NAMALWA (cell line): Measurements from ENCODE around the gene MAPK8IP3.

Experiments used
- DNase-seq: peaks from one replicate; pipeline ENCODE4 v3.0.0-alpha.2; 2015; ENCODE audit warnings: low spot score

Gene MAPK8IP3

GRCh38 chr16:1740781-1741490 is 34.9 kb downstream of the MAPK8IP3 start:
- no peak for DNase-seq

GRCh38 chr16:1741553-1742165 is 35.7 kb downstream of the MAPK8IP3 start:
- no peak for DNase-seq

- no peak for DNase-seq
These were observed 37.7 kb downstream of the MAPK8IP3 start for GRCh38 chr16:1743376-1744337.

GRCh38 chr16:1744338-1744840 is 38.4 kb downstream of the MAPK8IP3 start:
- DNase-seq, result no peak

DNA sequence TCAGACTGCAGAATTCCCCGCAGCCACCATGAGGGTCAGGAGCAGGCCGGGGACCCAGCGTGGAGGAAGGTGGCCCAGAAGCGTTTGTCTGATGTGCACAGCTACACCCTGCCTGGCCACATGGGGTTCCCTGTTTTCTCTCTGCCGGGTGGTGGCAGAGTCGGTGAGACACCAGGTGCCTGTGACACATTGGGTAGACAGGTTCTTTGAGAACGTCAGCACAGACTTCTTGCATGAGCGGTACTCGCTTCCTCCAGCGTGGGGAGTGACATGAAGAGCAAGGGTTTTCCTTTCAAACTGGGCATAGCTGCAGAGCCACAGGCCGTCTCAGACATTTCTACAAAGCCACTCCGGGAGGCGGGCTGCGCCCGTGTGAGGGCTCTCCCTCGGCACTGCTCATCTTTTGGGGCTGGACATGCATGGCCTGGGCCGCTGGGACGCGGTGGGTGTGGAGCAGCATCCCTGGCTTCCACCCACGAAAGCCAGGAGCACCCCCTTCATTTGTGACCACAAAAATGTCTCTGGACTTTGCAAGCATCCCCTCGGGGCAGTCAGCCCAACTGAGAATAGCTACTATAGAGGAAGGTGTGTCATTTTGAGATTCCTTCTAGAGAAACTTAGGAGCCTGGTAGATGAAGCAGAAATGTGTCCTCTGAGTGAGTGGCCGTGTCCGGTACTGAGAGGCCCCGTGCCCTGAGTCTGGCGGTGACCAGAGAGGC is 39.3 kb downstream of the MAPK8IP3 start:
- DNase-seq, result no peak

DNA sequence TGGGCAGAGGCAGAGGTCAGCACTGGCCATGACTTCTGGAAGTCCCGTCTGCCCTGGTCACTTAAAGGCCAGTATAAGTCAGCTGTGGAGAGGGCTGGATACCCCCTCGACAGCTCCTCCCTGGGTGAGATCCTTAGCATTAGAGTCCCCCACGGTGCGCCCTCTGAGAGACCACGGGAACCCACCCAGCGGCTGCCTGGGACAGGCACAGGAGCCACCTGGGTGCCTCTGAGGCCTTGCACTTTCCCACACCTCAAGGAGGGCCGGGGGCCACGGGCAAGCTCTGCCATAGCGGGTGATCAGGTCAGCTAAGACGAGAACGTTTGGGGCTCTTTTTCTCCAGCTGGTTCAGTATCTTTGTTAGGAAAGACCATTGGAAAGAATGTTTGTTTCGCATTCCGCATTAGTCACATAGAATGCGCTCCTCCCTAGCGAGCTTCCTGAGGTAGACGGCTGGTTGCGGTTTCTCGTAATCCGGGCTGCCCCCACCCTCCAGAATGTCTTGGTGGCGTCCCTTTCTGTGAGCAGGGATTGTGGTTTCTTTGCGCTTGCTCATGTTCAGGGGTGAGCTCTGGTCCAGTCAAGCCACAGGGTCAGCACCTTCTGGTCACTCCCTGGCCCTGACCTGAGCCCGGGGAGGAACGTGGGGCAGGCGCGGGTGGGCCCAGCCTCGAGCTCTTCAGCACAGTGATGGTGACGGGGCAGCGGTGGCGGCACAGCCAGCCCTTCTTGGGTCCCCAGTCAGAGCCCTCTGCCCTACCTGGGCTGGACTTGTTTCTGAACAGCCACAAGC is 40.1 kb downstream of the MAPK8IP3 start:
- no peak for DNase-seq

DNA sequence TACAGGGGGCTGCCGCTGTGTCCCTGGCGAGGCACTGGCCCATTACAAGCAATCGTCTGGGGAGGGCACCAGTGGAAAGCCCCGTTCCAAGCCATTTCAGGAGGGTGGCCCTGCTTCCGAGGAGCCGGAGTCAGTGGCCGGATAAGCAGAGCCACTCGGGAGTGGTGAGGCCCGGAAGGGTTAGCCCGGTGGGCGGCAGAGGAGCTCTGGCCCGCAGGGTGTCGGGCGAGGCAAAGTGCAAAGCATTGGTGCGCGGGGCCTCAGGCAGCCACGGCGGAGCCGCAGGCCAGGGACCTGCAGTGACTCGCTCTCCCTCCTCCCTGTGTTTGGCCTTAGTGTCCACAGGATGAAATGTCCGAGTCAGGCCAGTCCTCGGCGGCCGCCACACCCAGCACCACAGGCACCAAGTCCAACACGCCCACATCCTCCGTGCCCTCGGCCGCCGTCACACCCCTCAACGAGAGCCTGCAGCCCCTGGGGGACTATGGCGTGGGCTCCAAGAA is 40.7 kb downstream of the MAPK8IP3 start:
- no peak for DNase-seq

DNA sequence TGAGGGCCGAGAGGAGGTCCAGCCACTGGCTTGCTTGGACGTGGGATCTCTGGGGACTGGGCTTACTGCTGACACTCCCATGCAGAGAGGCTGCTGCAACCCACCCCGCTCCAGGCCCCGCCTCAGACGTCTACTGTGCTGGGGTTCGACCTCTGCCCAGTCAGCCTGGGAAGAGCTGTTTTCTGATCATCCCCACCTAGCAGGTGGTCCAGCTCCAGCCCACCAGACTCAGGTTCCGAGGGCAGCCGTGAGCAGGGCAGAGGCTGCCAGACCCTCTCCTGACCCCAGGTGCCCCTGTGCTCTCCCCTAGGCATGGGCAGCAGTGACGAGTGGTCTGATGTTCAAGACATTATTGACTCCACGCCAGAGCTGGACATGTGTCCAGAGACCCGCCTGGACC is 41.9 kb downstream of the MAPK8IP3 start:
- no peak for DNase-seq

DNA sequence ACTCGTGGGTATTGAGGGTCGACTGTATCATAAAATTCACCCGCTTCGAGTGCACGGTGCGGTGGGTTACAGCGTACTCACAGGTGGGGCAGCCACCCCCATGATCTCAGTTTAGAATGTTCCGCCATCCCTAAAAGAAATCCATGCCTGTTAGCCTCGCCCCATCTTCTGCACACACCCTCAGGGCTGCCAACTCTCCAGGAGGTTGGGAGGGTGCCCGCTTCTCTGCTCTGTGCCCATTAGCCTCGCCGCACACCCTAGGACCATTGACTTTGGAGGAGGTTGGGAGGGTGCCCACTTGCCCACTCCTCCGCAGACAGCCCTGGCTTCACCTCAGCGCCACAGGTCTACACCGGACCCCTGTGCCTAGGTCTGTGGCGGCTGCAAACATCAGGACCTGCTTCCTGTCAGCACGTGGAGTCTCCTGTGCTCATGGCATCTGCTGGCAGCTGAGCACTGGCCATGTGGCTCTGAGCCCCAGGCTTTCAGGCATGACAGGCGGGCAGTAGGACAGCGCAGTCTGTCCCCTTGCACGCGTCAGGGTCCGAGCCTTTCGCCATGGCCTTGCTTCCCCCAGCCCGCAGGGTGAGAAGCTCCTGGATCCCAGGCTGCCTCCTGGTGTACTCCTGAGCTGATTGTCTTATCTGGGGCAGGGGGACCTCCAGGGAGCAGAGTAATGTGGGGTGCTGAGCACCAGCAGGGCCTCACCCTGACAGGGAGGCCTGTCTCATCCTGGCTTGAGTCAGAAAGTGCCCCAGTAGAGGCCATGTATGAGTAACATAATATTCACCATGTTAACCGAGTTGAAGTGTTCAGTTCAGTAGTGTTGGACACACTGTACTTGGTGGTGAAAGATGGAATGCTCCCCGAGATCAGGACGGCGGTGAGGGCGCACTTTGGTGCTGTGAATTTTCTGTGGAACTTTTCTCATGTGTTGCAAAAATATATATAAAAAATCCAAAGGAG is 43.4 kb downstream of the MAPK8IP3 start:
- DNase-seq, result no peak

- DNase-seq, result no peak
These were observed 46.0 kb downstream of the MAPK8IP3 start for GRCh38 chr16:1751946-1752345.

GRCh38 chr16:1752853-1753252 is 46.9 kb downstream of the MAPK8IP3 start:
- DNase-seq, result no peak

DNA sequence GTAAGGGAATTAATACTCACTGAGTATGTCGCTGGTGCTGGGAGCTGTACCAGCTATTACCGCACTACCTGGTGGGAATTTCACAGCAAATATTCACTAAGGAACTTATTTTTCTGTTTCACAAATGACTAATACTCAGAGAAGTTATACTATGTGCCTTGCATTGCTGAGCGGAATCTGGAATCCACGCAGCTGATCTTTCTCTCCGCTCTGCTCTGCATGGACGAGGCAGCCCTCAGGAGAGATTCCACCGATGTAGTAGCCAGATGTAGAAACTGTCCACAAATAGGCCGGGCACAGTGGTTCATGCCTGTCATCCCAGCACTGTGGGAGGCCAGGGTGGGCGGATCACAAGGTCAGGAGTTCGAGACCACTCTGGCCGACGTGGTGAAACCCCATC is 48.2 kb downstream of the MAPK8IP3 start:
- no peak for DNase-seq

DNA sequence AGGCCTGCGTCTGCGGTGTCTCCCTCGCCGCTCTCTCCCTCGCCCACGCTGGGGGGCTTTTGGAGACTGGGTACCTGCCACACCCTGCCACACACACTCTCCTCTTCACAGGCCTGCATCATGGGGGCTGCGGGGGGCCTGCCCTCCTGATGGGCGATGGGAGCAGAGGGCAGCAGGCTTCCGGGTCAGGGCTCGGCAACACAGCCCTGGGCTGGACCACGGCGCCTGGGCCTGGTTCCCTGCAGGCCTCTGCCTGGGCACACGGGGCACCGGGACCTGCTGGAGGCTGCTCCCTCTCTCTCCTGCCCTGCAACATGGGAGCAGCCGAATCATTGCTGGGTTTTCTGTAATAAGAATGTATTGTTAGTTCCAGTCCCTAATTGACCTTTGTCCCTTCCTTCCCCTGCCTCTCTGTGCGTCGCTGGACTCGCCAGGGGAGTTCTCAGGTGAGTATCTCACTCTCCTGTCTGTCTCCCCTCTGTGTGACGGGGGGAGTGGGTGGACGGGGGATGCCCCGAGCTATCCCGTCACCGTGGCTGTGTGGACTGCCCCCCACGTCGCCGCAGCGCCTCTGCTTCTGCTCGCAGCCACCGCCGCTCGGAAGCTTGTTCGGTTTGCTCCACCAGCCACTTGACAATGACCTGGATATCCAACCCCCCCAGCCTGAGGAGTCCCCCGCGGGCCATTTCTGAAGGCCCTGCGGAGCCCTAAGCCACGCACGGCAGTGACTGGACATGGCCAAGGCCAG is 51.9 kb downstream of the MAPK8IP3 start:
- DNase-seq, result no peak

DNA sequence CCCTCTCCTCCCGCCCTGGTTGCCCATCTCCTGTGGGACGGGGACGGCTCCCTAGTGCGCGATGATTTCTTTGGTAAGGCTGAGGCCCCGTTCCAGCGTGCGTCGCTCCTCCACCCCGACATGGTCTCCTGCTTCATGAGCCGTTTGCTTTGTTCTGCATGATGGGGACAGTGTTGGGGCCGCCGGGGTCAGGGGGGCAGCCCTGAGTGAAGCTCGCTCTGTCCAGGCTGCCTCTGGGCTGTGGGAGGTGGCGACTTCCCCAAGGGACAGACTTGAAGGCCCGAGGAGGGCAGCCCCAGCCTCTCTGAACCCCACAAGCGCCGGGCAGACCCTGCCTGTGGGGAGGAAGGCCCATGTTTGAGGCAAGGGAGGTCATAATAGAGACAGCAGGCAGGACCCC is 52.9 kb downstream of the MAPK8IP3 start:
- no peak for DNase-seq

GRCh38 chr16:1759511-1759910 is 53.5 kb downstream of the MAPK8IP3 start:
- no peak for DNase-seq

- no peak for DNase-seq
These were observed 54.9 kb downstream of the MAPK8IP3 start for GRCh38 chr16:1760911-1761310.

DNA sequence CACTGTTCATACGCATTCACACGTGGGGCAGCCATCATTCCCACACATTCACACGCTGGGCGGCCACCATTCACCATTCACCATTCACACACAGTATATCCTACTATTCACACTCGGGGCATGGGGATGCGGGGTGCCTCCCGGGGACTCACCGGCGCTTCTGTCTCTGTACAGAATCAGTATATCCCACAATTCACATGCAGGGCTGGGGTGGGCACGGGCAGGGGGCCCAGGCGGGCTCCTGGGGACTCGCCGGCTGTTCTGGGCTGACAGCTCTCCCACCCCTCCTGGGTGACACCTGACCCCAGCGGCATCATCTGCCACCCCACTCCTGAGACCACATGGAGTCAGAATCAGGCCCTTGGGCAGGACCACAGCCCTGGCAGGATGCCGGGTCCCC is 55.8 kb downstream of the MAPK8IP3 start:
- no peak for DNase-seq

- DNase-seq, result peak; percentile 31
These were observed 56.3 kb downstream of the MAPK8IP3 start for GRCh38 chr16:1762196-1762878.
